Measurements from ENCODE around the gene METAP1D. TPM values are rescaled to one million over a fixed set of nuclear protein-coding genes. Genes with fewer than 3 reads are reported as not detected.
A peak's percentile ranks its signal among the peaks of the same experiment; 100 is the strongest.

Gene METAP1D
- 8.2 and 9.8 TPM in 2 replicates for total RNA-seq (ENCODE audit: low replicate concordance)

GRCh38 chr2:171999604-172000469, at the start of gene METAP1D:
TSS of gene METAP1D (plus strand) at chr2:171999953. CDS start at chr2:171999970, 17 bp downstream.
- Histone ChIP-seq H2AFZ (replicated peaks) (peak within 1 kb of the TSS; percentile 99), H3K4me1 (peaks cover 6% of the 10 kb centered on the region), H3K27ac (no peak within 1 kb of the TSS), H3K27me3 (peaks cover 35% of the 10 kb centered on the region), H3K9me3 (ENCODE audit: low read depth) (no peaks in the 10 kb centered on the region), H3K36me3 (no peaks in the 10 kb centered on the region), H3F3A (ENCODE audit: low read depth) (no peaks in the 10 kb centered on the region), H4K20me1 (ENCODE audit: low read depth) (no peaks in the 10 kb centered on the region), H3K4me2 (peak within 1 kb of the TSS; percentile 91), H3K9ac (peak within 1 kb of the TSS; percentile 74), H3K79me2 (ENCODE audit: low read depth) (no peaks in the 10 kb centered on the region), H3K4me3 (peak within 1 kb of the TSS; percentile 81)
- TF ChIP-seq CTCF (IDR thresholded peaks at IDR 0.05) (no peak), EZH2 (IDR thresholded peaks at IDR 0.05) (peak; percentile 31)
- peak; percentile 97 for DNase-seq (ENCODE audit: low spot score)
- H3K36me3 Mint-ChIP-seq: peaks cover 2% of the 10 kb centered on the region
- H3K27ac Mint-ChIP-seq: peak within 1 kb of the TSS; percentile 21
- peaks cover 8% of the 10 kb centered on the region for H3K27me3 Mint-ChIP-seq (ENCODE audit: insufficient read depth, low read depth)
- peaks cover 12% of the 10 kb centered on the region for H3K4me1 Mint-ChIP-seq
- no peaks in the 10 kb centered on the region for H3K9me3 Mint-ChIP-seq
- H3K4me3 Mint-ChIP-seq: peak within 1 kb of the TSS; percentile 97

- no peak for DNase-seq (ENCODE audit: low spot score)
- H3K4me1 ChIP-seq: no peaks in the 10 kb centered on the region
- Mint-ChIP-seq H3K27ac (no peak overlapping the region), H3K36me3 (peaks cover 27% of the 10 kb centered on the region), H3K4me1 (no peaks in the 10 kb centered on the region), H3K4me3 (no peak overlapping the region), H3K9me3 (no peaks in the 10 kb centered on the region), H3K27me3 (ENCODE audit: insufficient read depth, low read depth) (no peaks in the 10 kb centered on the region)
- H3K4me3 ChIP-seq: no peak overlapping the region
- H3K4me2 ChIP-seq: no peak overlapping the region
- peaks cover 3% of the 10 kb centered on the region for H3K36me3 ChIP-seq
- no peaks in the 10 kb centered on the region for H3K79me2 ChIP-seq (ENCODE audit: low read depth)
- H2AFZ ChIP-seq (replicated peaks): no peak overlapping the region
- H3K9ac ChIP-seq: no peak overlapping the region
- TF ChIP-seq EZH2 (IDR thresholded peaks at IDR 0.05) (no peak), EZH2phosphoT487 (IDR thresholded peaks at IDR 0.05) (no peak), CTCF (IDR thresholded peaks at IDR 0.05) (no peak)
- no peaks in the 10 kb centered on the region for H3K9me3 ChIP-seq (ENCODE audit: low read depth)
- no peaks in the 10 kb centered on the region for H4K20me1 ChIP-seq (ENCODE audit: low read depth)
- no peaks in the 10 kb centered on the region for H3F3A ChIP-seq (ENCODE audit: low read depth)
- H3K27me3 ChIP-seq: no peaks in the 10 kb centered on the region
- no peak overlapping the region for H3K27ac ChIP-seq
Observed at GRCh38 chr2:171952276-171952675, 47.5 kb upstream of the METAP1D start.

GRCh38 chr2:171952748-171953147, 47.0 kb upstream of the METAP1D start:
- TF ChIP-seq EZH2 (IDR thresholded peaks at IDR 0.05) (no peak), EZH2phosphoT487 (IDR thresholded peaks at IDR 0.05) (no peak), CTCF (IDR thresholded peaks at IDR 0.05) (no peak)
- no peak overlapping the region for H3K4me2 ChIP-seq
- DNase-seq (ENCODE audit: low spot score): no peak
- H3K79me2 ChIP-seq (ENCODE audit: low read depth): no peaks in the 10 kb centered on the region
- no peaks in the 10 kb centered on the region for H3K27me3 Mint-ChIP-seq (ENCODE audit: insufficient read depth, low read depth)
- H3K36me3 Mint-ChIP-seq: peaks cover 27% of the 10 kb centered on the region
- H3K4me1 Mint-ChIP-seq: no peaks in the 10 kb centered on the region
- no peak overlapping the region for H3K4me3 Mint-ChIP-seq
- H4K20me1 ChIP-seq (ENCODE audit: low read depth): no peaks in the 10 kb centered on the region
- H3K9ac ChIP-seq: no peak overlapping the region
- H3K9me3 ChIP-seq (ENCODE audit: low read depth): no peaks in the 10 kb centered on the region
- no peak overlapping the region for H3K27ac Mint-ChIP-seq
- no peak overlapping the region for H2AFZ ChIP-seq (replicated peaks)
- H3K4me3 ChIP-seq: no peak overlapping the region
- no peaks in the 10 kb centered on the region for H3K9me3 Mint-ChIP-seq
- H3K36me3 ChIP-seq: peaks cover 3% of the 10 kb centered on the region
- no peaks in the 10 kb centered on the region for H3K27me3 ChIP-seq
- H3F3A ChIP-seq (ENCODE audit: low read depth): no peaks in the 10 kb centered on the region
- H3K27ac ChIP-seq: no peak overlapping the region
- H3K4me1 ChIP-seq: no peaks in the 10 kb centered on the region

Measured in neural progenitor cell (in vitro differentiated cells).